Lung (tissue), 12 donors: ENCODE measurements around the gene HEMK1. TPM values are rescaled to one million over a fixed set of nuclear protein-coding genes. Genes with fewer than 3 reads are reported as not detected.

Experiments
- ATAC-seq: fragments of 200-7000 bp; cut with Tn5 transposase; one replicate; pipeline ENCODE4 v1.9.1; 2020; ENCODE audit warnings: moderate number of reproducible peaks; ENCODE audit not compliant: insufficient read depth, low FRiP score
- DNase-seq, 3 donors: peaks; one replicate each; pipeline ENCODE4 v3.0.0-alpha.2; 2013 to 2017
- H3K27ac ChIP-seq, 2 donors: one replicate each; pipeline ENCODE4 v1.5.1; 2013; ENCODE audit warnings: mild to moderate bottlenecking in 2 of 2, moderate library complexity in 2 of 2, control low read depth in 1 of 2, inconsistent platforms in 1 of 2, low read depth in 1 of 2, low read length in 1 of 2
- H3K27me3 ChIP-seq, 3 donors: one replicate each; pipeline ENCODE4 v1.5.1; 2013; ENCODE audit warnings: low read length in 2 of 3; ENCODE audit not compliant: control insufficient read depth in 3 of 3, insufficient read depth in 3 of 3
- H3K36me3 ChIP-seq, 4 donors: one replicate each; pipeline ENCODE4 v1.5.1; 2013; ENCODE audit warnings: low read length in 4 of 4, mild to moderate bottlenecking in 1 of 4, moderate library complexity in 1 of 4; ENCODE audit not compliant: control insufficient read depth in 4 of 4, insufficient read depth in 4 of 4
- H3K4me1 ChIP-seq, 5 donors: one replicate each; pipeline ENCODE4 v1.5.1; 2013; ENCODE audit warnings: low read length in 5 of 5, mild to moderate bottlenecking in 2 of 5, moderate library complexity in 1 of 5; ENCODE audit not compliant: control insufficient read depth in 5 of 5, insufficient read depth in 5 of 5
- H3K4me3 ChIP-seq: one replicate; pipeline ENCODE4 v1.5.1; 2013; ENCODE audit warnings: mild to moderate bottlenecking, control low read depth, moderate library complexity
- H3K9ac ChIP-seq, 2 donors: one replicate each; pipeline ENCODE4 v1.5.1; 2013; ENCODE audit warnings: low read length in 2 of 2, control low read depth in 1 of 2; ENCODE audit not compliant: insufficient read depth in 1 of 2
- H3K9me3 ChIP-seq, 4 donors: one replicate each; pipeline ENCODE4 v1.5.1; 2013; ENCODE audit warnings: low read length in 3 of 4, mild to moderate bottlenecking in 1 of 4, moderate library complexity in 1 of 4; ENCODE audit not compliant: control insufficient read depth in 4 of 4, insufficient read depth in 3 of 4
- WGBS, 2 donors: extraction: QIAGEN DNeasy Blood & Tissue Kit; methylation state at CpG; one replicate each; pipeline ENCODE4 v1.1.7; 2013; 5-methylcytosine and 5-hydroxymethylcytosine counted together
- polyA plus RNA-seq, 2 donors: library from polyadenylated mRNA; stranded (reverse); fragments of 200-250 nt; gene quantifications; one replicate each; pipeline ENCODE4 v1.2.1, GENCODE V29; 2013
- total RNA-seq, 2 donors: library from RNA; depleted of rRNA in 1 of 2; stranded (reverse); fragments of >200 nt in 1 of 2; gene quantifications; one replicate each; pipeline ENCODE4 v1.2.1, GENCODE V29; 2014 to 2021
- TF ChIP-seq, protein P1 (sequence below): IDR thresholded peaks from 2 replicates; pipeline ENCODE4 v1.5.1; 2012; ENCODE audit warnings: mild to moderate bottlenecking; ENCODE audit errors: control extremely low read depth, extremely low read depth
- donor health status: control.
- donor health status: control.
- donor health status: Bipolar disorder and iron deficiency.
- donor health status: healthy.
- donor health status: DM: yes; HTN: yes; CAD: no.

The HEMK1 gene
- total and polyA plus RNA-seq, 4 donors = 16.0 to 28.0 (median 18.7) TPM

DNA sequence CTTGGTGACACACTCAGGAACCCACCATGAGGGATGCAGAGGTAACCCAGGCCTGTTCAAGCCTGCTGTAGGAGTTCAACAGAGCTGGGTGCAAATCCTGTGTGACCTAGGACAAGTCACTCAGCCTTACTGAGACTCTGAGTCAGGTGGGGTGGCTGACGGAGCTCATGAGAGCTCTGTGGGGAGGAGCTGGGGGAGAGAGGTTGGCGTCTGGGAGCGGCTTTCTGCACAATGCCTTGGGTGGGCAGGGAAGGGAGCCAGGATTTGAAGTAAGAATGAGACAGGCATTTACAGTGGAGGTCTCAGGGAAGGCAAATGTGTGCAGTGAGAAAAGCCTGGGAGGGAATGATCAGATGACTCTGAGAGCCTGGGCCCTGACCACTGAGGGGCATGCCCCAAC, 20.1 kb upstream of the HEMK1 start:
- no peak for ATAC-seq
- peaks cover 0 to 18% (median 8%) of the 10 kb centered on the region in 5 donors for H3K4me1 ChIP-seq
- TF ChIP-seq, protein P1, sequence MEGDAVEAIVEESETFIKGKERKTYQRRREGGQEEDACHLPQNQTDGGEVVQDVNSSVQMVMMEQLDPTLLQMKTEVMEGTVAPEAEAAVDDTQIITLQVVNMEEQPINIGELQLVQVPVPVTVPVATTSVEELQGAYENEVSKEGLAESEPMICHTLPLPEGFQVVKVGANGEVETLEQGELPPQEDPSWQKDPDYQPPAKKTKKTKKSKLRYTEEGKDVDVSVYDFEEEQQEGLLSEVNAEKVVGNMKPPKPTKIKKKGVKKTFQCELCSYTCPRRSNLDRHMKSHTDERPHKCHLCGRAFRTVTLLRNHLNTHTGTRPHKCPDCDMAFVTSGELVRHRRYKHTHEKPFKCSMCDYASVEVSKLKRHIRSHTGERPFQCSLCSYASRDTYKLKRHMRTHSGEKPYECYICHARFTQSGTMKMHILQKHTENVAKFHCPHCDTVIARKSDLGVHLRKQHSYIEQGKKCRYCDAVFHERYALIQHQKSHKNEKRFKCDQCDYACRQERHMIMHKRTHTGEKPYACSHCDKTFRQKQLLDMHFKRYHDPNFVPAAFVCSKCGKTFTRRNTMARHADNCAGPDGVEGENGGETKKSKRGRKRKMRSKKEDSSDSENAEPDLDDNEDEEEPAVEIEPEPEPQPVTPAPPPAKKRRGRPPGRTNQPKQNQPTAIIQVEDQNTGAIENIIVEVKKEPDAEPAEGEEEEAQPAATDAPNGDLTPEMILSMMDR = no peak
- H3K27me3 ChIP-seq = no peaks in the 10 kb centered on the region
- no peak overlapping the region for H3K27ac ChIP-seq
- no peak overlapping the region for H3K9ac ChIP-seq
- no peaks in the 10 kb centered on the region for H3K9me3 ChIP-seq
- H3K36me3 ChIP-seq = no peaks in the 10 kb centered on the region
- WGBS, 2 donors = 90% methylated on average over 3 of the region's 3 CpGs
- H3K4me3 ChIP-seq = no peak overlapping the region
- no peak for DNase-seq

DNA sequence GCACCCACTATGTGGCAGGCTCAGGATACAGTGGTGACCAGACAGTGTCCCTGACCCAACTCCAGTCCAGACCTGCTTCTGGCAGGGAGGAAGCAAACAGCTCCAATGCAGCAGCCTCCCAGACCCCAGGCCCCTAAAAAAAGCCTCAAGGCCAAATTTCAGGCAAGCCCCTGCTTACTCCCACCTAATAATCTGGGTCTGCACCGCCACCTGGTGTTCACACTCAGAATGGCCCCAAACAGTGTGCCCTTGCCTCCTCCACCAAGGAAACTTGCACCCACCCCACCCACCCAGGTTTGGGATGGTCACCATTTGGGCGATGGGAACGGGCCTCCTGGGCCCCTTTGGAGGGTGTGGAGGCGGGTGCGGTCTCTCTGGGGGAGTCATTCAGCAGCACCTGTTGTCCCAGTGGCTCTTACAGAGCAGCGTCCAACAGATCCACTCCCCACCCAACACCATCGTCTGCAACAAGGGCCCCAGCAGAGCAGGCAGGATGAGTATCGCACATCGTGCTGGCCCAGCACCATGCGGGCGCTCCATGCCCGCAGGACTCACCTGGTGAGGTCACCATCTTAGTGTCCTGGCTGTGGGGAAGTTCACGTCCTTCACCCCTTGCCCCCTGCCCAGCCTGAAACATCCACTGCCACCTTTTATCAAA, 19.1 kb upstream of the HEMK1 start:
- 48 to 60% methylated on average over 12 to 13 of the region's 13 CpGs for WGBS, 2 donors
- Histone ChIP-seq H3K27ac (no peak overlapping the region), H3K36me3 (no peaks in the 10 kb centered on the region), H3K9me3 (no peaks in the 10 kb centered on the region), H3K27me3 (no peaks in the 10 kb centered on the region), H3K4me1 (peaks cover 0 to 18% (median 8%) of the 10 kb centered on the region in 5 donors), H3K4me3 (no peak overlapping the region), H3K9ac (peak overlapping the region in 1 of 2 donors; percentile 32)
- TF ChIP-seq, protein P1 = peak; percentile 43
- no peak for ATAC-seq
- DNase-seq = peak; percentile 62 to 66 (median 65)

DNA sequence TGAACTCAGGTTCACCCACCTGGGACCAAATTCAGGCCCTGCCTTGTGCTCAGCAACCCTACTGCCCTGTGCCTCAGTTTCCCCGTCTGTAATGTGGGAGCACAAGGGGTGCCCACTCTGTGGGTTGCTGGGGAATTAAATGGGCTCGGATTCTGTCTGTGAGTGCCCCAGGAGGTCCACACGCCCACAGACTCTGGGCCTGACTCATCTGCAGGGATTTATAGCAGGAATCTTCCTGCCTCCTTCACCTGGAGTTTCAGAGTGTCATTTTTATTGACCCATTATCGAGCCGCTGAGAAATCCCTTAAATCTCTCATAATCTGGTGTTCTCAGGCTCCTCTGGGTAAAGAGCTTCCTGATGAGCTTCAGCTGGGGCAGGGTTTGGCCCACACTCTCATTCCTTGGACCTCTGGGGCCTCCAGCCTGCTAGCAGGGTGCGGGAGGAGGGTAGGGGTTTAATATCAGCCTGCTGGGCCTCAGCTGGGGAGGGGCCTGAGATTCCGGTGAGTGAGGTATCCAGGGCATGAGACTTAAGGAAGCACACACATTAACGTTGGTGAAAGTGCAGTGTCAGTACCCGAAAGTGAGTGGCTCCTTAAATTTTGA, 18.2 kb upstream of the HEMK1 start:
- 59% methylated on average over 9 of the region's 9 CpGs for WGBS, 2 donors
- TF ChIP-seq, protein P1 = no peak
- peaks cover 0 to 18% (median 8%) of the 10 kb centered on the region in 5 donors for H3K4me1 ChIP-seq
- H3K27me3 ChIP-seq = no peaks in the 10 kb centered on the region
- peak in 2 of 3 donors; percentile 56 to 66 for DNase-seq
- H3K36me3 ChIP-seq = no peaks in the 10 kb centered on the region
- H3K9me3 ChIP-seq = no peaks in the 10 kb centered on the region
- H3K4me3 ChIP-seq = no peak overlapping the region
- H3K9ac ChIP-seq = peak overlapping the region in 1 of 2 donors; percentile 32
- H3K27ac ChIP-seq = no peak overlapping the region
- no peak for ATAC-seq
